SJCRH30 (cell line): ENCODE measurements around the gene HINT1. TPM values are rescaled to one million over a fixed set of nuclear protein-coding genes. Genes with fewer than 3 reads are reported as not detected.

ENCODE experiments used
- DNase-seq, 2 experiments: peaks; one replicate each; pipeline ENCODE4 v3.0.0-alpha.2; 2015 to 2020
- H3K27ac ChIP-seq: fragments of 250-450 bp; sonication (Bioruptor Pico); 2 replicates; pipeline ENCODE4 v1.5.1; 2020; ENCODE audit warnings: mild to moderate bottlenecking, moderate library complexity
- H3K27me3 ChIP-seq: fragments of 250-450 bp; sonication (Bioruptor Pico); 2 replicates; pipeline ENCODE4 v1.5.1; 2020; ENCODE audit warnings: mild to moderate bottlenecking, moderate library complexity
- H3K36me3 ChIP-seq: fragments of 250-450 bp; sonication (Bioruptor Pico); 2 replicates; pipeline ENCODE4 v1.5.1; 2020; ENCODE audit warnings: mild to moderate bottlenecking, moderate library complexity
- H3K4me1 ChIP-seq: fragments of 250-450 bp; sonication (Bioruptor Pico); 2 replicates; pipeline ENCODE4 v1.5.1; 2020; ENCODE audit warnings: mild to moderate bottlenecking, moderate library complexity
- H3K4me3 ChIP-seq: fragments of 250-450 bp; sonication (Bioruptor Pico); 2 replicates; pipeline ENCODE4 v1.5.1; 2020; ENCODE audit warnings: mild to moderate bottlenecking, moderate library complexity
- H3K9me3 ChIP-seq: fragments of 250-450 bp; sonication (Bioruptor Pico); replicated peaks from 2 replicates; pipeline ENCODE4 v1.5.1; 2020; ENCODE audit warnings: mild to moderate bottlenecking, moderate library complexity
- total RNA-seq: library from RNA; depleted of rRNA; stranded (reverse); fragments of >200 nt; shearing (Covaris generic); gene quantifications from 2 replicates; pipeline ENCODE4 v1.2.3, GENCODE V29; 2014; rRNA removed

Gene HINT1
- total RNA-seq = 348 and 350 TPM in 2 replicates

DNA sequence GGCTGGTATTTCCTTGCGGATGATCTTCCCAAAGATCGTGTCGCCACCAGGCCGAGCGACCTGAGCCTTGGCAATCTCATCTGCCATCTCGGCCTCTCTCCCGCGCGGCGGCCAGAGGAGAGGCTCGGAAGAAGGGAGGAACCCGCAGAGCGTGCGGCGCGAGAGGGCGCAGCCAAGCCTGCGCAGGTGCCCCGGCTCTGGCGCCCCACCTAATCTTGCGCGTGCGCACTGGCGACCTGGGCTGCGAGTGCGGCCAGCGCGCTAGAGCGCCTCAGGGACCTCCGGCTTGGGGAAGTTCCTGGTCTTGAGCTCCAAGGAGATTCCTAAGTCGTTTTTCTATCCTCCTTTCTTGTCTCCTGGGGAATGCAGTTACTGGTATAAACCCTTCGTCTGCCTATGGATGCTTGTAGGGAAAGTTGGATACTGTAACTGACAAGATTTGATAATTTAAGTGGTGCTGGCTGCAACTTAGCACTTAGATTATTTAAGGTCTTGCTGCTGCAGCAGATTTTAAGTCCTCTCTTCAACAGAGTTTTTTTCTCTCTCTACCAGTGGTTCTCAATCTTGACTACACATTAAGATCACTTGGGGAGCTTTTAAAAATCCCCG is at the start of gene HINT1:
Gene HINT1 (minus strand): TSS at position 138 of the 609 bp plus-strand sequence. CDS start 51 bp downstream, at position 87.
- peak within 1 kb of the TSS; percentile 88 for H3K27ac ChIP-seq

DNA sequence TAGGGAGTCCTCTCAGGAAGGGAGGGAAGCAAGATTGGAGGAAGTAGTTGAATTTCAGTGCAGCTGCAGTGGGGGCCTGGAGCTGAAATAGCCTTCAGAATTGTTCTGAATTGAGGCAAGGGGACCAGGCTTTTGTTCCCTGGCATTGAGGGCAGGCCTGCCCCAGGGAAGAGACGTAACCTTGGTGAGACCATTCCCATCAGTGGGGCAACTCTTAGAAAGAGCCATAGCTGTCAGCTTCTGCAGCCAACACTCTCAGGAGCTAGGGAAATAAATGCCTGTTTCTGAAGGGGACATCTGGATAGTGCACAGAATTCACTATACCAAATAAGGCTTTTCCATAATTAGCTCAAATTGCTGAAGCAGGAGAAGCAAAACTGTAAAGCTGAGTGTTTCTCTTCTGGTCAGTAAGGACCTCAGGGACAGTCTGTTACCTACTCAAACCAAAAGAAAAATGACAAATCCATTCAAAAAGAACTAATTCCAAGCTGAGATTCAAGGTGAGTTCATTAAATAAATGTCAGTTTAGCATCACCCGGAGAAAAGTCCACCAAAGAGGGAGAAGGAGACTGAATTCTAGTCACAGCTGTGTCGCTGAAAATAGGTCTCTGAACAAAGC is 49.7 kb upstream of the HINT1 start:
- no peak for DNase-seq
- no peaks in the 10 kb centered on the region for H3K36me3 ChIP-seq

More for the DNA sequence above, at the start of gene HINT1:
- Histone ChIP-seq H3K4me3 (peak within 1 kb of the TSS; percentile 87), H3K27me3 (no peaks in the 10 kb centered on the region), H3K9me3 (no peaks in the 10 kb centered on the region), H3K4me1 (no peaks in the 10 kb centered on the region; the same call in 1 of the 2 replicates), H3K36me3 (peaks cover 22% of the 10 kb centered on the region)
- DNase-seq = peak; percentile 92 to 94

DNA sequence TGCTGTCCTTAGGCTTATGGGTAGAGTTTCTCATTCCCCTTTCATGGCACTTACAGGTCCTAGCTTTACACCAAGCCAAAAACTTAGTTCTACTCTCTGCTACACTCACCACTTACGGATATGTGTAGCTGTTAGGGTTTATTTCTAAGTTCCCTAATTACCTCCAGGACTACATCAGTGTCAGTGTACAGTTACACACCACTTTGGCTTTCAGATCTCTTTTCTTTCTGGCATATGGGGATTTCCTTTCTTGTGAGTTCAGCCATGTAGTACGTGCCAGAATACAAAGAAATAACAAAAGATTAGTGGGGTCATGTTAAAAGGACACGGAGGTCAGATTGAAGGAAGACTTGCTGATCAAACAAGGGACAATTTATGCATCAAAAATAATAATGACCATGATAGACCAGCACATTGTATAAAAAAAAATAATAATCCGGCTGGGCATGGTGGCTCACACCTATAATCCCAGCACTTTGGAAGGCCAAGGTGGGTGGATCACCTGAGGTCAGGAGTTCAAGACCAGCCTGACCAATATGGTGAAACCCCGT is 47.5 kb upstream of the HINT1 start:
- Histone ChIP-seq H3K27ac (no peak overlapping the region), H3K27me3 (no peaks in the 10 kb centered on the region), H3K4me1 (no peaks in the 10 kb centered on the region; the same call in 1 of the 2 replicates), H3K36me3 (no peaks in the 10 kb centered on the region), H3K9me3 (no peaks in the 10 kb centered on the region), H3K4me3 (no peak overlapping the region)
- DNase-seq = no peak

More for the DNA sequence above, 49.7 kb upstream of the HINT1 start:
- H3K4me3 ChIP-seq = no peak overlapping the region
- H3K9me3 ChIP-seq = no peaks in the 10 kb centered on the region
- H3K4me1 ChIP-seq = no peaks in the 10 kb centered on the region
- H3K27me3 ChIP-seq = no peaks in the 10 kb centered on the region
- H3K27ac ChIP-seq = no peak overlapping the region

DNA sequence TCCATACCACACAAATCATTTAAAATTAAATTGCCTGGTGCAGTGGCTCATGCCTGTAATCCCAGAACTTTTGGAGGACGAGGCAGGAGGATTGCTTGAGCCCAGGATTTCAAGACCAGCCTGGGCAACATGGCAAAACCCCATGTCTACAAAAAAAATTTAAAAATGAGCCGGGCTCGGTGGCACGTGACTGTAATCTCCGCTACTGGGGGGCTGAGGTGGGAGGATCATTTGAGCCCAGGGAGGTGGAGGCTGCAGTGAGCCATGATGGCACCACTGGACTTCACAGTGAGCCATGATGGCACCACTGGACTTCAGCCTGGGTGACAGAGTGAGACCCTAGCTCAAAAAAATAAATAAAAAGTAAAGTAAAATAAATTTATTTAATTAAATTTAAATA is 46.6 kb upstream of the HINT1 start:
- Histone ChIP-seq H3K9me3 (no peaks in the 10 kb centered on the region), H3K27ac (no peak overlapping the region), H3K4me1 (no peaks in the 10 kb centered on the region; the same call in 1 of the 2 replicates), H3K36me3 (no peaks in the 10 kb centered on the region), H3K4me3 (no peak overlapping the region), H3K27me3 (no peaks in the 10 kb centered on the region)
- DNase-seq = no peak

DNA sequence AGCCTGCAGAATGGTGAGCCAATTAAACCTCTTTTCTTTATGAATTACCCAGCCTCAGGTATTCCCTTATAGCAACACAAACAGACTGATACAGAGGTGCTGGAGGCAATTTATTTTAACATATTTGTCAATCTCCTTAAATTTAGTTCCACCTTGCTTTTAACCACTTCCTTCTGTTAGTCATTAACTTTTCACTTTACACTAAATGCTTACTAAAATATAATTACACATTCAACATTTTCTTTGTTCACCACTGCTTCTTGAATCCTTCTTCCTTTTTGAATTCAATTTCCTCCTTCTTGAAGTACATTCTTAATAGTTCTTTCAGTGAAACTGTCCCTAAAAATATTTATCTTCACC is 45.1 kb upstream of the HINT1 start:
- Histone ChIP-seq H3K27ac (no peak overlapping the region), H3K9me3 (no peaks in the 10 kb centered on the region), H3K27me3 (no peaks in the 10 kb centered on the region), H3K4me1 (no peaks in the 10 kb centered on the region; the same call in 1 of the 2 replicates), H3K36me3 (no peaks in the 10 kb centered on the region), H3K4me3 (no peak overlapping the region)
- DNase-seq = no peak

DNA sequence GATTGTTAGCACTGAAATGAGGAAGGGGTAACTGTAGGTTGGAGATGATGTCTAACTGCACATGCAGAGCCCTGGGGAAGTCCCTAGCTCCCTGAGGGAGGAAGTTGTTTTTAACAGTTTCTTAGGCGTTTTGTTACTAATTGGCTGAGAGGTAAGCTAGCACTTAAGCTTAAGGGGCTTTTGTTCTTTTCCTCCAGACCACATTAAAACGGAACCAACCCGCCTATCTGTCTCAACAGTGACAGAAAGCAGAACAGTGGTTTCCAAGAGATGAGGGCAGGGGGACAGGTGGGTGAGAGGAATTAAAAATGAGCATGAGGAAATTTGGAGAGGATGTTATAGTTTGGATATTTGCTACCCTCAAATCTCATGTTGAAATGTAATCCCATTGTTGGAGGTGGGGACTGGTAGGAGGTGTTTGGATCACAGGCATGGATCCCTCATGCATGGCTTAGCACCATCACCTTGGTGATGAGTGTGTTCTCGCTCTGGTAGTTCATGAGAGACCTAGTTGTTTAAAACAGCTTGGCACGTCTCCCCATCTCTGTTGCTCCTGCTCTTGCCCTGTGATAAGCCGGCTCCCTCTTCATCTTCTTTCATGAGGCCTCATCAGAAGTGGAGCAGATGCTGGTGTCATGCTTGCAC is 44.6 kb upstream of the HINT1 start:
- DNase-seq = no peak
- Histone ChIP-seq H3K27ac (no peak overlapping the region), H3K4me3 (no peak overlapping the region), H3K4me1 (no peaks in the 10 kb centered on the region; the same call in 1 of the 2 replicates), H3K27me3 (no peaks in the 10 kb centered on the region), H3K36me3 (no peaks in the 10 kb centered on the region), H3K9me3 (no peaks in the 10 kb centered on the region)

DNA sequence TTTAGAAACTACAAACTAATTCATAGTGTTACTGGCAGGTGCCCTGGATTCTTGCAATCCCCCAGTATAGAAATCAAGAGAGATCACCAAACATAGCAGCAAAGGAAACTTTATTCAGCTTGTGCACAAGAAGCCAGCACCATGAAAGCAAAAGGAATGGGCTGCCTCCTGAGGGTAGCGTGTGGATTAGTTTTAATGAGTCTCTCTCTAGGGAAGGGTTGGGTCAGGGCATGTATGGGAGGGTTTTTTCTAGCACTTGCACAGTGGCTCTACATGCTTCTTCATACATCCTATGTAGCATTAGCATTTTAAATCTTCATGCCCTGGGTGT is 44.1 kb upstream of the HINT1 start:
- DNase-seq = no peak
- H3K27ac ChIP-seq = no peak overlapping the region
- H3K9me3 ChIP-seq = no peaks in the 10 kb centered on the region
- H3K4me1 ChIP-seq = no peaks in the 10 kb centered on the region; the same call in 1 of the 2 replicates
- no peaks in the 10 kb centered on the region for H3K27me3 ChIP-seq
- H3K36me3 ChIP-seq = no peaks in the 10 kb centered on the region
- no peak overlapping the region for H3K4me3 ChIP-seq

DNA sequence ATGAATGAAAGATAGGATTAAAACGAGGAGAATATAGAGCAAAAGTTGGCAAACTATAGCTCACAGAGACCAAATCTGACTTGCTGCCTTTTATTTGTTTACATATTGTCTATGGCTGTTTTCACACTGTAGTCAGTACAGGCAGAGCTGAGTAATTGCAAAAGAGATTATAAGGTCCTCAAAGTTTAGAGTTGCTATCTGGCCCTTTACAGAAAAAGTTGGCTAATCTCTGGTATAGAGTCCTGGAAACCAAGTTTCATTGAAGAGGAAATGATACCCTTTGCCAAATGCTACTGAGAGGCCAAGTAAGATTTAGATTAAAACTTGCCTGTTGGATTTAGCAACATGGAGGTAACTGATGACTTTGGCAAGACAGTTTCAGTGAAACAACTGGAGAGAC is 41.7 kb upstream of the HINT1 start:
- H3K36me3 ChIP-seq = no peaks in the 10 kb centered on the region
- H3K27ac ChIP-seq = no peak overlapping the region
- DNase-seq = no peak
- H3K9me3 ChIP-seq = no peaks in the 10 kb centered on the region
- no peaks in the 10 kb centered on the region; the same call in 1 of the 2 replicates for H3K4me1 ChIP-seq
- H3K27me3 ChIP-seq = no peaks in the 10 kb centered on the region
- H3K4me3 ChIP-seq = no peak overlapping the region

DNA sequence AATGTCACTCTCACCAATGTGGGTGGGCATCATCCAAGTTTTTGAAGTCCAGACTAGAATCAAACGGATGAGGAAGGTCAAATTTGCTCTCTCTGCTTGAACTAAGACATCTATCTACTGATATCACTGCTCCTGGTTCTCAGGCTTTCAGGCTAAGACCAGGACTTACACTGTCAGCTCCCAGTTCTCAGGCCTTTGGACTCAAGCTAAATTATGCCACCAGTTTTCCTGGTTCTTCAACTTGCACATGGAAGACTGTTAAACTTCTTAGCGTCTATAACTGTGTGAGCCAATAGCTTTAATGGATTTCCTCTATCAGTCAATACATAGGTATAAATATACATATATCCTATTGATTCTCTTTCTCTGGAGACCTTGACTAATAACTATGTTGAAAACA is 41.0 kb upstream of the HINT1 start:
- no peaks in the 10 kb centered on the region for H3K36me3 ChIP-seq
- no peaks in the 10 kb centered on the region; the same call in 1 of the 2 replicates for H3K4me1 ChIP-seq
- DNase-seq = no peak
- no peaks in the 10 kb centered on the region for H3K9me3 ChIP-seq
- no peak overlapping the region for H3K4me3 ChIP-seq
- no peak overlapping the region for H3K27ac ChIP-seq
- H3K27me3 ChIP-seq = no peaks in the 10 kb centered on the region

DNA sequence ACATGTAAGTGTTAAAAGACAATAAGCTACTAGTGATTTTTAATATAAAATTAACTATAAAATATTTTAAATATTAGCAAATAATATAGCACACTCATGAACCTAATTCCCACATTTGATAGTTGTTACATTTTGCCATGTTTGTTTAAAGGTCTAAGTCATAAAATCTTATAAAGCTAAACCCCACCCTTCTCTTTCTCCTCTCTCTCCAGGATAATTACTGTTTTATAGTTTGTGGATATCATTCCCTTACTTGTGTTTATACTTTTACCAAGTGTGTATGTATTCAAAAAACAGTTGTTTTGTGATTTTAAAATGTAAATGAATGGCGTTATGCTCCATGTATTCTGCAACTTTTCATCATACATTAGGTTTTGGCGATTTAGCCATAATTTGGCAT is 39.9 kb upstream of the HINT1 start:
- Histone ChIP-seq H3K4me1 (no peaks in the 10 kb centered on the region; the same call in 1 of the 2 replicates), H3K27me3 (no peaks in the 10 kb centered on the region), H3K9me3 (no peaks in the 10 kb centered on the region), H3K4me3 (no peak overlapping the region), H3K27ac (no peak overlapping the region), H3K36me3 (no peaks in the 10 kb centered on the region)
- DNase-seq = no peak

DNA sequence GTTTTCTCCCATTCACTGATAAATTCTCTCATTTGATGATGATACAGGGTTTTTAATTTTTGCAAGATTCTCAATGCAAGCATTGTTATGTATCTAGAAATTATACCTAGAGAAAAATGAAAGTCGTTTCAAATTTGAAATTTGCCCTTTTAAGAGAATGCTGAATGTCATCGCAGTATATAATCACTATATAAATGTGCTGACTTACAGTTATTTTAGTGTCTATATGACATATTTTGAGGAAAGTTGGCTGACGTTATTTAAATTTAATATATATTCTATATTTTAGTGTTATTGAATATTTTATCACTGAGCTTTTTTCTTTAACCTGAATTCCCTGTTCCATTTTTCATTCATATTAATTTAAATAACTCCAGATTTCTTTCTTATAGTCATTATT is 35.5 kb upstream of the HINT1 start:
- Histone ChIP-seq H3K27ac (no peak overlapping the region), H3K27me3 (no peaks in the 10 kb centered on the region), H3K9me3 (no peaks in the 10 kb centered on the region), H3K4me3 (no peak overlapping the region), H3K36me3 (0 out of 2 replicates have a peak, but pooled peaks cover 3% of the 10 kb centered on the region), H3K4me1 (no peaks in the 10 kb centered on the region)
- DNase-seq = no peak

DNA sequence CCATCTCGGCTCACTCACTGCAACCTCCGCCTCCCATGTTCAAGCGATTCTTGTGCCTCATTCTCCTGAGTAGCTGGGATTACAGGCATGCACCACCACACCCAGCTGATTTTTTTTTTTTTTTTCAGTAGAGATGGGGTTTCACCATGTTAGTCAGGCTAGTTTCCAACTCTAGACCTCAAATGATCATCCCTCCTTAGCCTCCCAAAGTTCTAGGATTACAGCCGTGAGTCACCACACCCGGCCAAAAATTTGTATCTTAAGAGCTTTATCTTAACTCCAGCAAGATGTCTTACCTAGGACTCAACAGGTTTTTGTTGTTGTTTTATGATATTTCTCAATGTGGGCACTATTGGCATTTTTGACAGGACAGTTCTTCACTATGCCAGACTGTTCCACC is 33.6 kb upstream of the HINT1 start:
- no peaks in the 10 kb centered on the region for H3K27me3 ChIP-seq
- H3K4me3 ChIP-seq = no peak overlapping the region
- DNase-seq = peak in 1 of 2 experiments; percentile 22
- no peaks in the 10 kb centered on the region for H3K4me1 ChIP-seq
- H3K27ac ChIP-seq = no peak overlapping the region
- no peaks in the 10 kb centered on the region for H3K9me3 ChIP-seq
- H3K36me3 ChIP-seq = 0 out of 2 replicates have a peak, but pooled peaks cover 3% of the 10 kb centered on the region

DNA sequence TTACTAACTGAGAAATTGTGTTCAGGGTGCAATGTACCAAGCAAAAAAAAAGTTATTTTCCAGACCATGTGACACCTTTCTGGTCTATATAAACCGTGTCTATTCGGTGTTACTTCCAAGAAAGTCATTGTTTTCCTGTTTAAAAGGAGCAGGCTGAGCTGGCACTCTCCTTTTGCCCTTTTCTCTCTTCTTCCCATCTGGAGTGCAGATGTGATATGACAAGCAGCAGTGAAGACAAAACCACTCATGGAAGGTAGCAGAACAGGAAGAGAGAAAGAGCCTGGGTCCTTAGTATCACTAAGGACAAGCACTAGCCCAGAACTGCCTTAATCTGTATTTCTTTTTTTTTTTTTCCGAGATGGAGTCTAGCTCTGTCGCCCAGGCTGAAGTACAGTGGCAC is 31.3 kb upstream of the HINT1 start:
- Histone ChIP-seq H3K4me1 (no peaks in the 10 kb centered on the region; the same call in 1 of the 2 replicates), H3K9me3 (no peaks in the 10 kb centered on the region), H3K36me3 (0 out of 2 replicates have a peak, but pooled peaks cover 3% of the 10 kb centered on the region), H3K4me3 (no peak overlapping the region), H3K27me3 (no peaks in the 10 kb centered on the region), H3K27ac (no peak overlapping the region)
- DNase-seq = no peak

DNA sequence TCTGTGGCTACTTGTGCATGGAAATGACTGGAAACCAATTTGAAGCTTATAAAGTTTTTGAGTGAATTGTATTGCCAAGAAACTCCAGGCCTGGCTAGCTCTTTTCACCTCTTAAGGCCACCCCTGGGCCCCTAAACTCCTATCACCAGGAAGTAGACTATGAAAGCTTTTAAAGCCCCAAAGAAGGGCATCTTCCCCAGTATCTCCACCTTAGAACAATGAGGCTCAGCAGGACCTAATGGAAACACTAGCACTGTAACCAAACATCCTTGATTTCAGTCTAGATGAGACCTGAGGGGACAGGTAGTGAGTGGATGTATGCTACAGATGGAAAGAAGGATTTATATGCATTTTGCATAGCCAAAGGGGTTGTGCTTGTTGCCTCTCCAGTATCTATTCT is 30.6 kb upstream of the HINT1 start:
- H3K36me3 ChIP-seq = 0 out of 2 replicates have a peak, but pooled peaks cover 3% of the 10 kb centered on the region
- DNase-seq = no peak
- no peak overlapping the region for H3K4me3 ChIP-seq
- H3K27ac ChIP-seq = no peak overlapping the region
- H3K27me3 ChIP-seq = no peaks in the 10 kb centered on the region
- H3K4me1 ChIP-seq = no peaks in the 10 kb centered on the region; the same call in 1 of the 2 replicates
- no peaks in the 10 kb centered on the region for H3K9me3 ChIP-seq

DNA sequence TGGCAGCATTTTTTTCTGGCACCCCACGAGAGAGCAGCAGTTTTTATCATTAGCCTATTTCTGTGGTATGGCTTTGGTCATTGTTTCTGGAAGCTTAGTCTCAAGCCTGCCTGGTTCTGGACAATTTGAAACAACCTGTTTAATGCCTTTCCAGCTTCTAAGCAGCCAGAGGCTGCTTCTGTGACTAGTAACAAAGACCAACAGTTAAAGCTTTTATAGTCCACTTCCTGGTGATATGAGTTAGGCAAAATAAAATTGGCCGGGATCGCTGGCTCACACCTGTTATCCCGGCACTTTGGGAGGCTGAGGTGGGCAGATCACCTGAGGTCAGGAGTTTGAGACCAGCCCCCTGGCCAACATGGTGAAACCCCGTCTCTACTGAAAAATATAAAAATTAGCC is 29.7 kb upstream of the HINT1 start:
- H3K36me3 ChIP-seq = 0 out of 2 replicates have a peak, but pooled peaks cover 3% of the 10 kb centered on the region
- H3K4me3 ChIP-seq = no peak overlapping the region
- H3K27me3 ChIP-seq = no peaks in the 10 kb centered on the region
- H3K27ac ChIP-seq = no peak overlapping the region
- no peak for DNase-seq
- no peaks in the 10 kb centered on the region; the same call in 1 of the 2 replicates for H3K4me1 ChIP-seq
- H3K9me3 ChIP-seq = no peaks in the 10 kb centered on the region
